Activated gamma-delta T cell treated with anti-CD3 and anti-CD28 coated beads, Interleukin-2, amount 50 U/mL, for 16 hours (primary cell): ENCODE data around the gene SMG7.

ENCODE experiments used
- DNase-seq: peaks from one replicate; pipeline ENCODE4 v3.0.0-alpha.2; 2020; ENCODE audit warnings: low read depth

Gene SMG7

DNA sequence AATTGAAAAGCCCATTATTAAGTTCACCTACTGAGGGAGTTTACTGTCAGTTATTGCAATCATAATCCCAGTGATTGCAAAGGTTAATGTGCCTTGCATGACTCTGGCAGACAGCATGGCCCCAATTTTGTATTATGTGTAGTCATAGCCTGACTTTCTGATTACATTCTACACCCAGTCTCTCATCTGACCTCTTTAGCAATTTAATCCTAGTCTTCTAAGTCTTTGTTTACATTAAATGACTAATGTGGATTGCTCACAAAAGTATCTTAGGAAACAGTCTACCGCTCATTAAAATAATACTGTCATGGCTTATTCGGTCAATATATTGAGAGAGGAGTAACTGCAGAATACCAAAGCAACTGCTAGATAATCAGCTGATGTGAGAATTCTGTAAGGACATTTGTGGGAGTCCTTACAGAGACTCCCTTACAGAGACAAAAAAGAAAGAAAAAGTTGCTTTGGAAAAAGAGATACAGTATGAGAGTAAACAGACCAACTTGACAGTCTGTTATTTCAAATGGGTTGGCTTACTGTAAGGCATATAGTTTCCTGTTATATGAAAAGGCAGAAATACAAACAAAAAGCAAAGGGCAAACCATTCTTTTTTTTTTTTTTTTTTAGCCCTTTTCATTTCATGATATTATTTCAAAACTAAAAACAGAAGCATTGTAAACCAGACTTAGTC is 42.8 kb downstream of the SMG7 start:
- no peak for DNase-seq

GRCh38 chr1:183516725-183517124 is 44.4 kb downstream of the SMG7 start:
- no peak for DNase-seq

DNA sequence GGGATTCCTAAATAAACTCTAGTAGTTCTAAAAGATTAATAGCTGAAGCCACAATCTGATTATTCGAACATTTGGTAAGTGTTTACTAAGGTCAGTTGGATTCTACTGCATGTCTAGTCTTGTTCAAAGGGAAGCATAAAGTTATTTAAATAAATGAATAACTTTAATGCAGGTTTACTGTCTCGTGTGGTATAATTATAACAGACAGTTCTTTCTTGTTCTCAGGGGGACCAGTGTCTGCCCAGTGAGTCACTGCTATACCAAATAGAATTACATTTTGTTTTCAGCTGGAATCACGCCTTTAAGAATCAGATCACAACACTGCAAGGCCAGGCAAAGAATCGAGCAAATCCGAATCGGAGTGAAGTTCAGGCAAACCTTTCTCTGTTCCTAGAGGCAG is 45.1 kb downstream of the SMG7 start:
- DNase-seq, result no peak

DNA sequence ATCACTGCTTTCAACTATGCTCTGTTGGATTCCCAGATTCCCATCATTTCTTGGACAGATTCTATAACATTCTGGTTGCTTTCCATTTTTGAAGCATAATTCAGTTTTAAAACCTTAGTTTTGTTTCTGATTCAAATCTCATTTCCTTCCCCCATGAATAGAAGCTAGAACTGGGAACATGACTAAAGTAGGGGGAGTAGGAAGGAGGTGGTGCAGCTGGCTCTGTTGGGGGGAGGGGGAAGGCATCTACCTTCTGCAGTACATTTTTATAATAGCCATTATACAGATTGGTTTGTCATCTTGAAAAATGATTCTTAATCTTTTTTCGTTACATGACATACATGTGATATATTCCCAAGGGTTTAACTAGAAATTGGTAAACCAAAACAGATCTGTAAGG is 48.1 kb downstream of the SMG7 start:
- no peak for DNase-seq

GRCh38 chr1:183522104-183522503 is 49.8 kb downstream of the SMG7 start:
- no peak for DNase-seq

- no peak for DNase-seq
Observed at GRCh38 chr1:183528577-183528976, 56.3 kb downstream of the SMG7 start.

GRCh38 chr1:183533617-183534174 is 61.4 kb downstream of the SMG7 start:
- no peak for DNase-seq

DNA sequence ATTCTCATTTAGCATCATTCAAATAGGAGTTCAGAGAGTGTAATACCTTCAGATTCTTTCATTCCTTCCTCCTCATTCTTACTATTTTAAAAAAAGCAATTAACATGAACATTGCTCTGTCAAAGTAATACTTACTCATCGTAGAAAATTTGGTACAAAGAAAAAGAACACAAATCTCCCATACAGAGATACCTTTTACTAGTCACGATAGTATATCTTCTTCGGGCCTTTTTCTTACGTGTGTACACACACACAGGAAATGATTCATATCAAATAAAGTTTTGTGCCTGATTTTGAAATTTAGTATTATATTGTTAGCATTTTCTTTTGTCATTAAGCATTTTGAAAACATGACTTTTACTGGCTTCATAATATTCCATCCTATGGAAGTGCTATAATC is 65.1 kb downstream of the SMG7 start:
- no peak for DNase-seq

GRCh38 chr1:183543619-183544204 is 71.4 kb downstream of the SMG7 start:
- no peak for DNase-seq

DNA sequence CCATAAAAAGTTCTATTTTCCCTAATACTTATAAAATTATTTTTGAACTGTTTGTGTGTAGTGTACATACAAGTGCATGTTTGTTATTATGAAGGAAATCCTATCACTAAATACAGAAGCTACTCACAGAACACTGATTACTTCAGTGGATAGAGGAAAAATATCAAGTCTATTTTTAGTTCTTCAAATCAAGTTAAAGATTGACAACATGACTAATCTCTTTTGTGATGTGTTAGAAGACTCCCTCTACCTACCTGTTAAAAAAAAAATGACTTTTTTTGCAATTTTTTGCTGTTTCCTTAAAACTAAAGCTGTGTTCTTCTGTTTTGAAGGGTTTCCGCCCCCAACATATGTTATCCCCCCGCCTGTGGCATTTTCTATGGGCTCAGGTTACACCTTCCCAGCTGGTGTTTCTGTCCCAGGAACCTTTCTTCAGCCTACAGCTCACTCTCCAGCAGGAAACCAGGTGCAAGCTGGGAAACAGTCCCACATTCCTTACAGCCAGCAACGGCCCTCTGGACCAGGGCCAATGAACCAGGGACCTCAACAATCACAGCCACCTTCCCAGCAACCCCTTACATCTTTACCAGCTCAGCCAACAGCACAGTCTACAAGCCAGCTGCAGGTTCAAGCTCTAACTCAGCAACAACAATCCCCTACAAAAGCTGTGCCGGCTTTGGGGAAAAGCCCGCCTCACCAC is 72.4 kb downstream of the SMG7 start:
- no peak for DNase-seq

GRCh38 chr1:183546427-183546826 is 74.1 kb downstream of the SMG7 start:
- no peak for DNase-seq

- DNase-seq, result no peak
Observed at GRCh38 chr1:183548116-183548515, 75.8 kb downstream of the SMG7 start.

- DNase-seq, result no peak
Observed at GRCh38 chr1:183550915-183551314, 78.6 kb downstream of the SMG7 start.

DNA sequence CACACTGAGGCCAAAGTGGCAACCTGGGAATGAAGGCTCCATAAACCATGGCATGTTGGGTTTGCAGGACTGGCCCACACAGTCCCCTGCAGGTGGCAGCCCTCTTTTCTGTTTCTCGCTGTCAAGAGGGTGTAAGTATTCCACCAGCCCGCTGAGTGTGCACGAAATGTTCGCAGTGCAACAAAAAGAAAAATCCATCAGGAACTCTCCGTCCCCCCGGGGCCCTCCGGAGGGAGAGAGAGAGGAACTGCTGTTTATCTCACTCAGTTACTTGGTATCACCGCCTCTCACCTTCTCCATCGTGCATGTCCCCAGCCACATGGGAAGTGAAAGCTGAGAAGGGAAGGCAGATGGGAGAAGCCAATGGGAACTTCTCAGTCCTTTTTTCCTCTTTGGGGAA is 79.6 kb downstream of the SMG7 start:
- no peak for DNase-seq

GRCh38 chr1:183552441-183552840 is 80.1 kb downstream of the SMG7 start:
- DNase-seq, result no peak

- no peak for DNase-seq
Observed at GRCh38 chr1:183552891-183553290, 80.6 kb downstream of the SMG7 start.

DNA sequence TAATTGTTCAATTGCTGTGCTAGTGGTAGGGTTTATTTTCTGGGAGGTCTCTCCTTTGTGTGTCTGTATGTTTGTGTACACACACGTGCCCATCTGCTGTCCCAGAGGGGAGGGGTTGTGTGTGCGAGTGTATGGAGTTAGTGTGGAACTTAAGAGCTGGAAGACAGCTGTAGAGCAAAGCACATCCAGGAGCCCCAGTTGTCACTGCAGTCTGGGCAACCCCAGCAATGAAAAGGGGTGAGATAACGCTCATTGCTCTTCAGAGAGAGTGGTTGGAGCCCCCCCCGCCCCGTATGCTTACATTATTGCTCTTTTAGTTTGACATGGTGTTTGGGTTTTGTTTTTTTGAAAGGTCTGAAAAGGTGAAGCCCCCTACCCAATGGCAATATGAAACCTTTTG is 81.0 kb downstream of the SMG7 start:
- no peak for DNase-seq

DNA sequence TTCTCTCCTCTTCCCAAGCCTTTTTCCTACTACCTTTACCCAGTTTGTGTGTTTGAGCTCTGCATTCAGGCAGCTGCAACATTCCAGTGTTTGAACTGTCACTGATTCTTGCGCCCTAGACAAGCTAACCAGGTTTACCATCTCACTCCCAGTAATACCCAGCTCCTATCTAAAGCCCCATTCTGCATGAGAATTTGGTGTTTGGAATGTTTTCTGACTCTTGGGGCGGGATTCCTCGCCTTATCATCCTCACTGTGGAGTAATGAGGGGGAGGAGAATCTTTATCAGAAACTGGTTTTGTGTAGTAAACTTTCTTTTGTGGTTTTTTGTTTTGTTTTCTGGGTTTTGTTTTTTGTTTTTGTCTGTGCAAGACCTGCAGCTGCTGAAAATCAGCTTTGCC is 81.5 kb downstream of the SMG7 start:
- no peak for DNase-seq

GRCh38 chr1:183554577-183554976 is 82.3 kb downstream of the SMG7 start:
- no peak for DNase-seq

- DNase-seq, result no peak
Observed at GRCh38 chr1:183559061-183559460, 86.8 kb downstream of the SMG7 start.

- DNase-seq, result no peak
Observed at GRCh38 chr1:183562701-183563100, 90.4 kb downstream of the SMG7 start.

DNA sequence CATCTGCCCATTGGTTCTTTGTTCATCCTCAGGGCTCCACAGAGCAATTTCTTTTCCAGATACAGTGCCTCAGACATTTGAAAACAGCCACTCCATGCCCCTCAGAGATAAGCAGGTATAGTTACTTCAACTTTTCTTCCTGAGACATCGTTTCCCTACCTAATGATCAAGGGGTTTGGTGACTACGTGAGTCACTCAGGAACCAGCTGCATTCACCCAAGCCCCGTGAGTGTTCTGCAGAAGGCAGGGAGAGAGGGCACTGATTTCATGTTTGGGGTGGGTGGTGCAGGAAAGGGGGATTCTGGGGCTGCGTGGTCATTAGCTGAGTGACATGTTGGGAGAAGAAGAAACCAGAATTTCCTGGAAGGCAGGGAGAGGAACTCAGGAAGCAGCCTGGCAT is 93.0 kb downstream of the SMG7 start:
- DNase-seq, result no peak

DNA sequence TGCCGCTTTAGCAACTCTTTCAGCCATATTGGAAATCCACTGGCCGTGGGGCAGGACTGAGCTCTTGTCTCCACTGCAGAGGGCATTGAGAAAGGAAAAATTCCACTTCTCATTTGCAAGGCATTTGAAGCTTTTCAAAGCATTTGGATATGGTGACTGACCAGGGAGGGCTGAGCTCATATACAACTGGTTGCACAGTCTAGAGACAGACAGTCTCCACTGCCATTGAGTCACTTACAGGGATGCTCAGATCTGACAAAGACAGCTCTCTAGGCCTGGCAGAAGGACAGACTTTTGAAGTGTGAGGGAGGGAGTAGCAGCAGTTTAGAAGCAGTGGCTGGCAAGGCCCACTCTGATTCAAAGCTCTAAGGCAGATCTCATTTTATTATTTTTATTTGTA is 93.7 kb downstream of the SMG7 start:
- DNase-seq, result no peak
